Kidney (tissue), 14 donors: Measurements from ENCODE around the gene TSPYL2. TPM values are rescaled to one million over a fixed set of nuclear protein-coding genes. Genes with fewer than 3 reads are reported as not detected.

Experiments
- DNase-seq, 5 donors: peaks; one replicate each; pipeline ENCODE4 v3.0.0-alpha.2; 2013 to 2020
- FAIRE-seq: peaks from 2 replicates; lab custom pipeline; 2012; peaks lifted over from hg19 to GRCh38; lab: Jason Lieb, UNC
- H3K27ac ChIP-seq, 2 donors: one replicate each; pipeline ENCODE4 v1.7.0; 2013; ENCODE audit warnings: low read depth in 2 of 2, low read length in 2 of 2, inconsistent platforms in 1 of 2
- H3K27me3 ChIP-seq: one replicate; pipeline ENCODE4 v1.7.1; 2013; ENCODE audit warnings: low read length, inconsistent platforms; ENCODE audit not compliant: control insufficient read depth, insufficient read depth
- H3K36me3 ChIP-seq, 3 donors: one replicate each; pipeline versions ENCODE4 v1.7.0 to v1.7.1; 2013; ENCODE audit warnings: low read length in 3 of 3, control low read depth in 1 of 3, inconsistent platforms in 1 of 3; ENCODE audit not compliant: insufficient read depth in 3 of 3, control insufficient read depth in 2 of 3
- H3K4me1 ChIP-seq, 3 donors: one replicate each; pipeline versions ENCODE4 v1.7.0 to v1.7.1; 2013; ENCODE audit warnings: low read length in 3 of 3, inconsistent platforms in 1 of 3, low read depth in 1 of 3; ENCODE audit not compliant: control insufficient read depth in 2 of 3, insufficient read depth in 2 of 3
- H3K4me3 ChIP-seq, 3 donors: one replicate each; pipeline versions ENCODE4 v1.7.0 to v1.8.1; 2013; ENCODE audit warnings: low read length in 3 of 3, control low read depth in 1 of 3, inconsistent platforms in 1 of 3
- H3K9ac ChIP-seq, 3 donors: one replicate each; pipeline versions ENCODE4 v1.7.0 to v1.7.1; 2013; ENCODE audit warnings: low read length in 3 of 3, control low read depth in 1 of 3, inconsistent platforms in 1 of 3
- H3K9me3 ChIP-seq, 3 donors: one replicate each; pipeline versions ENCODE4 v1.7.0 to v1.7.1; 2013; ENCODE audit warnings: low read length in 3 of 3, control low read depth in 1 of 3, inconsistent platforms in 1 of 3; ENCODE audit not compliant: control insufficient read depth in 2 of 3, insufficient read depth in 1 of 3
- intact Hi-C: fragments of 100-400 bp; cut with DNase I; formaldehyde crosslinking; loops from one replicate; pipeline ENCODE4 v1.11.1; 2022
- polyA plus RNA-seq: library from polyadenylated mRNA; stranded (reverse); fragments of 350-450 nt; fragmentation: Illumina TruSeq; extraction: RNeasy Lipid Tissue Mini Kit (QIAGEN cat#74804); gene quantifications from one replicate; pipeline ENCODE4 v1.2.3, GENCODE V29; 2014; ENCODE audit warnings: low read depth, low replicate concordance; ENCODE audit not compliant: insufficient read depth
- total RNA-seq: library from RNA; stranded (reverse); fragmentation: NEBNext Ultra II Directional; extraction: Animal tissue kit (Norgen Biotek cat#: 25700); gene quantifications from one replicate; pipeline ENCODE4 v1.2.1, GENCODE V29; 2021
- TF ChIP-seq, protein P1 (sequence below): IDR thresholded peaks from 3 replicates; pipeline ENCODE4 v1.5.1; 2012; ENCODE audit warnings: mild to moderate bottlenecking, moderate library complexity, borderline replicate concordance; ENCODE audit not compliant: insufficient read depth; ENCODE audit errors: extremely low read depth
- donor health status: control.
- donor health status: control.
- donor health status: control.
- donor health status: control.
- donor health status: control.
- donor health status: DM: yes; HTN: yes; CAD: no.
- donor health status: Normal renal cell carcinoma (clear cell type).

Gene TSPYL2
- total and polyA plus RNA-seq, 2 donors from 2014 or later = 8.0 to 36.6 TPM

DNA sequence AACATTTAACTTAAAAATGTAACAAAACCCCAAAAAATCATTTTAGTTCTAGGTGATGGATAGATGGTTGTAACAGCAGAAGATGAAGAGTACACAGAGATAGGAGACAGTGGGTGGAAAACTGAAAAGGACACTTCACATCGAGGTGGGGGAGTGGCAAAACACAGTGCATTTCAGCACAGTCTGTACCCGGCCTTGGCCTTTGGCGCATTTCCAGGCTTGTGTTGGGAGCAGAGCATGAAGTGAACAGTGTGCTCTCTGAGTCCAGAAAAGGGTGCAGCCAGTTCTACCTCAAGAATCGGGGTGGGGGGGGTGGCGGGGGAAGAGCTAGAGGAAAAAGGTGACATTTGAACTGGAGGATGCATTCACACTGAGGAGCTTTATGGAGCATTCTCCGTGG, 4.3 kb downstream of the TSPYL2 start:
- no peak for FAIRE-seq
- Histone ChIP-seq H3K27me3 (peaks cover 4% of the 10 kb centered on the region), H3K36me3 (peaks cover 0 to 8% (median 4%) of the 10 kb centered on the region in 3 donors), H3K27ac (no peak overlapping the region), H3K9me3 (no peaks in the 10 kb centered on the region), H3K9ac (no peak overlapping the region), H3K4me3 (no peak overlapping the region), H3K4me1 (peaks cover 0 to 4% (median 0%) of the 10 kb centered on the region in 3 donors)
- TF ChIP-seq, protein P1, sequence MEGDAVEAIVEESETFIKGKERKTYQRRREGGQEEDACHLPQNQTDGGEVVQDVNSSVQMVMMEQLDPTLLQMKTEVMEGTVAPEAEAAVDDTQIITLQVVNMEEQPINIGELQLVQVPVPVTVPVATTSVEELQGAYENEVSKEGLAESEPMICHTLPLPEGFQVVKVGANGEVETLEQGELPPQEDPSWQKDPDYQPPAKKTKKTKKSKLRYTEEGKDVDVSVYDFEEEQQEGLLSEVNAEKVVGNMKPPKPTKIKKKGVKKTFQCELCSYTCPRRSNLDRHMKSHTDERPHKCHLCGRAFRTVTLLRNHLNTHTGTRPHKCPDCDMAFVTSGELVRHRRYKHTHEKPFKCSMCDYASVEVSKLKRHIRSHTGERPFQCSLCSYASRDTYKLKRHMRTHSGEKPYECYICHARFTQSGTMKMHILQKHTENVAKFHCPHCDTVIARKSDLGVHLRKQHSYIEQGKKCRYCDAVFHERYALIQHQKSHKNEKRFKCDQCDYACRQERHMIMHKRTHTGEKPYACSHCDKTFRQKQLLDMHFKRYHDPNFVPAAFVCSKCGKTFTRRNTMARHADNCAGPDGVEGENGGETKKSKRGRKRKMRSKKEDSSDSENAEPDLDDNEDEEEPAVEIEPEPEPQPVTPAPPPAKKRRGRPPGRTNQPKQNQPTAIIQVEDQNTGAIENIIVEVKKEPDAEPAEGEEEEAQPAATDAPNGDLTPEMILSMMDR = no peak
- peak in 1 of 5 donors; percentile 76 for DNase-seq
- intact Hi-C loops = no loop called here

DNA sequence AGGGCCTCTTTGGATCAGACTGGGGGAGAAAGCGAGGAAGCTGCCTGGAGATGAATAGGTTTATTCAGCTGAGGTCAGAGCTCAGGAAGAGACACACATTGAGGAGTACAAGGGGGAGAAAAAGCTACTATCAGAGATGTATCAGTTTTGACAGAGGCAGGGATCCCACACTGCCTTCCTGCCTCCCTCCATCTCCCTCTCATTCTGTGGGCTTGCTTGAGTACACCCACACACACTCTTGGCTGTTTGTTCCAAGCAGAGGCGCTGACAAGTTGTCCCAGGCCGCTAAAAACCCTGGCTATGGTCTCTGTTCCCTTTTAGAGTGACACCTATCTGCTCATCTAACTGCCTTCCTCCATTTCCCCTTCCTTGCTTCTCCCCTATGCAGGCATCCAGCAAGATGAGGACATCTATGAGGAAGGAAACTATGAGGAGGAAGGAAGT, 5.2 kb downstream of the TSPYL2 start:
- peaks cover 4% of the 10 kb centered on the region for H3K27me3 ChIP-seq
- no peak overlapping the region for H3K4me3 ChIP-seq
- H3K36me3 ChIP-seq = peaks cover 0 to 8% (median 4%) of the 10 kb centered on the region in 3 donors
- TF ChIP-seq, protein P1 = no peak
- H3K9me3 ChIP-seq = no peaks in the 10 kb centered on the region
- intact Hi-C loops = no loop called here
- FAIRE-seq = no peak
- no peak for DNase-seq
- peak overlapping the region in 1 of 2 donors; percentile 90 for H3K27ac ChIP-seq
- peaks cover 0 to 4% (median 0%) of the 10 kb centered on the region in 3 donors for H3K4me1 ChIP-seq
- H3K9ac ChIP-seq = no peak overlapping the region

DNA sequence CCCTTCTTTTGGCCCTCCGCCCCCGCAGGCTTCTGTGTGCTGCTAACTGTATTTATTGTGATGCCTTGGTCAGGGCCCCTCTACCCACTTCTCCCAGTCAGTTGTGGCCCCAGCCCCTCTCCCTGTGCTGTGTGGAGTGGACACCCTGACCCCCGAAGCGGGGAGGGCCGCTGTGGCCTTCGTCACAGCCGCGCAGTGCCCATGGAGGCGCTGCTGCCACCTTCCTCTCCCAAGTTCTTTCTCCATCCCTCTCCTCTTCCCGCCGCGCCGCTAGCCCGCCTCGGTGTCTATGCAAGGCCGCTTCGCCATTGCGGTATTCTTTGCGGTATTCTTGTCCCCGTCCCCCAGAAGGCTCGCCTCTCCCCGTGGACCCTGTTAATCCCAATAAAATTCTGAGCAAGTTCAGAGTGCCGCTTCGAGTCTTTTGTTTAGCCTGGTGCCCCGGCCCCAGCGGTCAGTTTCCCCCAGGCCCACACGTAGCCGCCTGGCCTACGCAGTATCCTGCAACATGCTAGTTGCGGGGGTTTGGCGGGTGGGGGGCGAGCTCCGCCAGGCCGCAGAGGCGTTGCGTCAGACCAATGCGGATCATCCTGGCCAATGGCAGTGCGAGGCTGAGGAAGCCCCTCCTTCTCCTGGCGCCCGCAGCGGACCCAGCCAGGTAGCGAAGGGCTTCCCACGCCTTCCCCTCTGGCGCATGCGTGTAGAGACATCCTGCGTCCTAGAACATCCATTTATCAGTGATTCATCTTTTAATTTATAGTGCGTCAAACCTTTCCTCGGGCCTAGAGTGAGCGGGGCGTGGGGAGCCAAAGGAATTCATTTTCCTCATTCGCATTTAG, 6.2 kb downstream of the TSPYL2 start:
- Histone ChIP-seq H3K9me3 (no peaks in the 10 kb centered on the region), H3K27me3 (peaks cover 4% of the 10 kb centered on the region), H3K4me3 (peak overlapping the region; percentile 60 to 72 (median 65)), H3K27ac (peak overlapping the region; percentile 67 to 90), H3K4me1 (peaks cover 0 to 4% (median under 1%) of the 10 kb centered on the region in 3 donors), H3K36me3 (peaks cover 0 to 8% (median 4%) of the 10 kb centered on the region in 3 donors), H3K9ac (peak overlapping the region; percentile 58 to 80 (median 77))
- FAIRE-seq (peak; percentile 70), DNase-seq (peak; percentile 86 to 94 (median 91))
- TF ChIP-seq, protein P1 = no peak
- intact Hi-C loops = no loop called here
